Measurements from ENCODE around the gene KRTDAP.
"Not testable (repeated sequence)": the region's sequence is repeated elsewhere in the genome, so short reads cannot be mapped to it uniquely, and the experiment has no call there.

The KRTDAP gene

GRCh38 chr19:35483089-35483488, 7.2 kb downstream of the KRTDAP start:
- DNase-seq = no peak

- DNase-seq = no peak
These were observed 11.2 kb downstream of the KRTDAP start for GRCh38 chr19:35478794-35479677.

GRCh38 chr19:35476149-35476548, 14.1 kb downstream of the KRTDAP start:
- no peak for DNase-seq

DNA sequence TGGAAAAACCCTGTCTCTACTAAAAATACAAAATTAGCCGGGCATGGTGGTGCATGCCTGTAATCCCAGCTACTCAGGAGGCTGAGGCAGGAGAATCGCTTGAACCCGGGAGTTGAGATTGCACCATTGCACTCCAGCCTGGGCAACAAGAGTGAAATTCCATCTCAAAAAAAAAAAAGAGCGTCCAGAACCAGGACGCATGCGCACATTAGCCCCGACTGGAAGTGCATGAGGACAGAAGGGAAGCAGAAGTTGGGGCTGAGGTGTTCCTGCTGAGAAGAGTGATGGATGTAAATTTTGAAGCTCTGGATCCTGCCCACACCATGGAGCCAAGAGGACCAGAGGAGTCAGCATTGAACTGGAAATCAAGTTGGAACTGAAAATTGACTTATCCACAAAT, 15.7 kb downstream of the KRTDAP start:
- not testable (repeated sequence) for DNase-seq

- DNase-seq = no peak
These were observed 16.2 kb downstream of the KRTDAP start for GRCh38 chr19:35474104-35474503.

GRCh38 chr19:35471946-35472345, 18.3 kb downstream of the KRTDAP start:
- DNase-seq = no peak

- not testable (repeated sequence) for DNase-seq
These were observed 19.2 kb downstream of the KRTDAP start for GRCh38 chr19:35471075-35471474.

- peak in 3 of 4 experiments; percentile 20 to 41 (median 40) for DNase-seq
These were observed 20.1 kb downstream of the KRTDAP start for GRCh38 chr19:35470128-35470527.

DNA sequence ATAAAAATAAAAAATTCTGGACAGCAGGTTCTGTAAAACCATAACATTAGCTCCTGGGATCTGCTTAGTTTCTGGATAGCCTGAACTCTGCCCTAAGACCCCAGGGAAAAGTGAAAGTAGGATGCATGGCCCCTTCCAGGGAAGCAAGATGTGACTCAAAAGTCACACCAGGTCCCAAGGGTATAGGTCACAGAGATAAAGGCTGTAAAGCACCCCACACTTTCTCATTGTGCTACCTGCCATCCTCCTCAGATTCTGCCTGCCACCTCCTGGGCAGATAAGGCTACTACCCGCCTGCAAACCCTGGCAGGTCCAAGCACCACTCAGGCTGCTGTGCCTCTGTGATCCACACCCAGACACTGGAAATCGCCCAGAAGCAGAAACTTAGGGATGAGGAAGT, 21.6 kb downstream of the KRTDAP start:
- peak; percentile 58 to 81 (median 75) for DNase-seq

DNA sequence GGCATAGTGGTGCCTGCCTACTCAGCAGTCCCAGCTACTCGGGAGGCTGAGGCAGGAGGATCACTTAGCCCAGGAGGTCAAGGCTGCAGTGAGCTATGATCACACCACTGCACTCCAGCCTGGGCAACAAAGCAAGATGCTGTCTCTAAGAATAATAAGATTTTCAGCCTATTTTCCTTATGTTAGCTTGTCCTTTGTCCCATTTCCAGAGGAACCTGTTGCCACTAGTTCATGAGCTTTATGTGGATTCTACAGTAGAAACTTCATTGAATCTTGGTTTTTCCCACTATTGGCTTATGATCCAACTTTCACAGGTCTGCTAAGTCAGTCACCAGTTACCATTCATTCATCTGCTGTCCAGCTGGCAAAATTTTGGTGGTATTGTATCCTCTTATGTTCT, 24.0 kb downstream of the KRTDAP start:
- DNase-seq = no peak

DNA sequence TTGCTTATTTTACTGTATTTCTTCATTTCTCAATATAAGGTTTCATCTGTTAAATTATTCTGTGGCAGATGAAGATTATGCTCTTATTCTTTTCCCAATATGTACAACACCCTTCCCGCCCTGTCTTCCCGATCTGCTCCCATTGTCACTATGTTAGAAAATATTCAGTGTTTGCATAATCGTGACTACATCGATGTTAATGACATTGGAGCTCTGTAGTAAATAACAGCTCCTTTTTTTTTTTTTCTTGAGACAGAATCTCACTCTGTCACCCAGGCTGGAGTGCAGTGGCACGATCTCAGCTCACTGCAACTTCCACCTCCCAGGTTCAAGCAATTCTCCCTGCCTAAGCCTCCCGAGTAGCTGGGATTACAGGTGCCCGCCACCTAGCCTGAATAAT, 27.3 kb downstream of the KRTDAP start:
- DNase-seq = not testable (repeated sequence)

DNA sequence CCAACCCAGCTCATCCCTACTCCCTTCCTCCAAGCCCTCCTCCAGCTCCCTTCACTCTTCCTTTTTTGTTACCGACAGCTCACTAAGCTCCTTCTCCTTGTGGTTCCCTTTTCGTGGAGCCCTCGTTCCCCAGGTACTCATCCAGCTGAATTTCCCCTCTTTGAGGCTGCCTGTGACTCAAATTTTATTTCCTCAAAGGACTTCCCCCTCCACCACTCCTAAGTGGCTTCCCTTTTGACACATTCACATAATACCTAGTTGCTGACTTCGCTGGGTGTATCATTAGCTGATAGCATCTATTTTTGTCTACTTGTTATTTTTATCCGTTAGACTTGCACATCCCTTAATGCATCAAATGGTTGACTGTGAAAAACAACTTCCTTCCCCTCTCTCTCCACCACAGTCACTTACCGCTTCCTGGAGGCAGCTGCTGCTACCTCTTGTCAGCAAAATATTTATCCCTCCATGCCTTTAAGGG, 27.7 kb downstream of the KRTDAP start:
- peak; percentile 79 to 95 (median 84) for DNase-seq

DNA sequence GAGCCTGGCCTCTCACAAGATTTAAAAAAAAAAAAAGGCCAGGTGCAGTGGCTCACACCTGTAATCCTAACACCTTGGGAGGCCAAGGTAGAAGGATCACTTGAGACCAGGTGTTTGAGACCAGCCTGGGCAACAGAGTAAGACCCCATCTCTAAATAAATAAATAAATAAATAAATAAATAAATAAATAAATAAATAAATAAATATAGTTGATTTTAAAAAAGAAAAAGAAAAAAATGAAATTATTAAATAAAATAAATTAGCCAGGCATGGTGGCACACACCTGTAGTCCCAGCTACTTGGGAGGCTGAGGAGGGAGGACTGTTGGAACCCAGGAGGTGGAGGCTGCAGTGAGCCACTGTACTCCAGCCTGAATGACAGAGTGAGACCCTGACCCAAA, 28.5 kb downstream of the KRTDAP start:
- DNase-seq = not testable (repeated sequence)

GRCh38 chr19:35461060-35461459, 29.2 kb downstream of the KRTDAP start:
- no peak for DNase-seq

DNA sequence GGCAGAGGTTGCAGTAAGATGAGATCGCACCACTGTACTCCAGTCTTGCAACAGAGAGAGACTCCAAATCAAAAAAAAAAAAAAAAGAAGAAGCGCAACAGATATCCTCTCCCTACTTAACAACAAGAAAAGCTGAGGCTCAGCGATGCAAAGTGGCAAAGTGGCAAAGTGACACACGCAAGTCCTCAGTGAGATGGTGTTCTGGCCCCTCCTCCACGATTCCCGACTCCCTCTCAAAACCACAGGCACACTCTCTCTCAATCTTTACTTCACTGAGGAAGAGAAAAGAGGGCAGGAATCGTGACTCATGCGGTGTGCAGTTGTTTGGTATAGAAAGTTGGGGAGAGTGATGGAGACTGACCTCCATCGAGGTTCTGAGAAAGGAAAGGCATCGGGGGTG, 29.7 kb downstream of the KRTDAP start:
- DNase-seq = peak; percentile 37 to 75 (median 62)

GRCh38 chr19:35459414-35460082, 30.7 kb downstream of the KRTDAP start:
- peak in 1 of 4 experiments; percentile 34 for DNase-seq

GRCh38 chr19:35458731-35459391, 31.4 kb downstream of the KRTDAP start:
- peak; percentile 19 to 50 (median 46) for DNase-seq

GRCh38 chr19:35458192-35458591, 32.1 kb downstream of the KRTDAP start:
- DNase-seq = no peak

- no peak for DNase-seq
These were observed 33.1 kb downstream of the KRTDAP start for GRCh38 chr19:35457173-35457572.

DNA sequence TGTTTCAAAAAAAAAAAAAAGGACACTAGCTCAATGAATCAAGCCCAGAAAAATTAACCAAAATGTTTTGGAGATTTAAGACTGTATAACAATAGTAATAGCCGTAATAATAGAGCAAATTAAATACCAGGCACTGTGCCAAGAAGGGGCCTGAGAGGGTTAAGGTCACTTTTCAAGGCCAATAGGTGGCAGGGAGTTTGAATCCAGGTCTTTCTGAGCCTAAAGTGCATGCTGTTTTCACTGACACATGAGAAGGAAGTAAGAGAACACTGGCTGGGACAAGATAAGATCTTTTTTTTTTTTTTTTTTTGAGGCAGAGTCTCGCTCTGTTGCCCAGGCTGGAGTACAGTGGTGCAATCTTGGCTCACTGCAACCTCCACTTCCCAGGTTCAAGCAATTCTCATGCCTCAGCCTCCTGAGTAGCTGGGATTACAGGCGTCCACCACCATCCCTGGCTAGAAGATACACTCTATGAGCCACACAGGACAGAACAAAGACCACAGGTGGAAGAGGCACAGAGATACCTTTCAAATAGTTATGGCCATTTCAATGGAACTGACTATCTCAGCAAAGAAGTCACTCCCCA, 34.6 kb downstream of the KRTDAP start:
- DNase-seq = no peak

- DNase-seq = no peak
These were observed 35.6 kb downstream of the KRTDAP start for GRCh38 chr19:35454663-35455062.

- DNase-seq = peak in 1 of 4 experiments; percentile 20
These were observed 38.7 kb downstream of the KRTDAP start for GRCh38 chr19:35451338-35452096.
